SU-DHL-6 (cell line): ENCODE data around the gene PLLP.

Experiments
- H2AFZ ChIP-seq: fragments of 200-600 bp; sonication (generic); 2 replicates; pipeline ENCODE4 v1.6.1; 2014; ENCODE audit warnings: low read depth, mild to moderate bottlenecking, moderate library complexity, mixed read lengths, antibody characterized with exemption, low read length; ENCODE audit not compliant: severe bottlenecking
- H3F3A ChIP-seq: fragments of 200-600 bp; shearing (Covaris generic); 2 replicates; pipeline ENCODE4 v1.6.0; 2016; ENCODE audit warnings: antibody characterized with exemption, mild to moderate bottlenecking; ENCODE audit not compliant: insufficient read depth
- H3K27ac ChIP-seq: fragments of 200-600 bp; sonication (generic); 2 replicates; pipeline ENCODE4 v1.5.1; 2016; ENCODE audit warnings: low read depth, mild to moderate bottlenecking, low read length, moderate library complexity, mixed read lengths
- H3K27me3 ChIP-seq: fragments of 200-600 bp; sonication (generic), shearing (Covaris generic); 2 replicates; pipeline ENCODE4 v1.6.0; 2014; ENCODE audit warnings: mild to moderate bottlenecking, low read length
- H3K36me3 ChIP-seq: fragments of 200-600 bp; sonication (generic); 2 replicates; pipeline ENCODE4 v1.6.1; 2014; ENCODE audit warnings: mild to moderate bottlenecking, low read length, mixed read lengths
- H3K4me2 ChIP-seq: fragments of 300-600, 200-600 bp; shearing (Covaris generic), sonication (generic); 2 replicates; pipeline ENCODE4 v1.6.0; 2014; ENCODE audit warnings: low read length, low read depth, mild to moderate bottlenecking; ENCODE audit not compliant: poor library complexity, severe bottlenecking
- H3K4me3 ChIP-seq: fragments of 200-600 bp; sonication (generic); 2 replicates; pipeline ENCODE4 v1.5.1; 2014; ENCODE audit warnings: antibody characterized with exemption, low read length, mild to moderate bottlenecking, mixed read lengths; ENCODE audit not compliant: insufficient read depth, poor library complexity, severe bottlenecking
- H3K79me2 ChIP-seq: fragments of 200-600 bp; sonication (generic); 2 replicates; pipeline ENCODE4 v1.6.1; 2014; ENCODE audit warnings: mild to moderate bottlenecking, low read length, moderate library complexity; ENCODE audit not compliant: insufficient read depth
- H3K9ac ChIP-seq: fragments of 200-600 bp; sonication (generic); 2 replicates; pipeline ENCODE4 v1.7.0; 2014; ENCODE audit warnings: mild to moderate bottlenecking, low read length
- H3K9me2 ChIP-seq: fragments of 200-600 bp; sonication (generic); replicated peaks from 2 replicates; pipeline ENCODE4 v1.6.1; 2014; ENCODE audit warnings: low read length; ENCODE audit not compliant: insufficient read depth
- H3K9me3 ChIP-seq: fragments of 200-600 bp; sonication (generic); 2 replicates; pipeline ENCODE4 v1.6.1; 2014; ENCODE audit warnings: low read length, mixed read lengths; ENCODE audit not compliant: insufficient read depth
- H4K20me1 ChIP-seq: fragments of 200-600 bp; sonication (generic); 2 replicates; pipeline ENCODE4 v1.6.1; 2014; ENCODE audit warnings: low read depth, mild to moderate bottlenecking, antibody characterized with exemption, low read length, moderate library complexity, mixed read lengths
- EZH2phosphoT487 ChIP-seq: fragments of 200-600 bp; sonication (generic), shearing (Covaris generic); conservative IDR thresholded peaks from 2 replicates; pipeline ENCODE4 v1.6.1; 2018; ENCODE audit warnings: mild to moderate bottlenecking, antibody characterized with exemption, low read length, moderate library complexity, mixed read lengths
- TF ChIP-seq, protein P1 (sequence below): fragments of 200-600 bp; sonication (generic); IDR thresholded peaks from one replicate; pipeline ENCODE4 v1.5.1; 2017; ENCODE audit warnings: antibody characterized with exemption, mild to moderate bottlenecking, low read length, moderate library complexity; ENCODE audit not compliant: insufficient read depth, poor library complexity, severe bottlenecking

PLLP gene

DNA sequence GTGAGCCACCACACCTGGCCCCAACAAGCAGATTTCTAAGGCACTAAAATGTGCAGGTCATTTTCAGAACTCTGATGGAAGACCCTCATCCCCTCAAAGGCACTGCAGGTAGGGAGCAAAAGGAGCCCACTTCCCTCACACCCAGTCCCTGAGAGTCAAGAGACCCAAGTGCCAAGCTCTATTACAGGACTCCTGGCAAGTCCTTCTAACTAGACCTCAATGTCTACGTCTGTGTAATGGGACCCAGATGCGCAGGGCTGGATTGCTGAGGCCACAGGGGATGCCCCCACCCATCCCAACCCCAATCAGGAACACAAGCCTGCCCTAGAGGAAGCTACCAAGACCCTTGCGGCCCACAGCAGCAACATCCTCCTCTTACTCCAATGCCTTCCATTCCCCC, 2.7 kb downstream of the PLLP start:
- H3K4me3 ChIP-seq = no peak overlapping the region
- no peaks in the 10 kb centered on the region for H3K27me3 ChIP-seq
- H4K20me1 ChIP-seq = no peaks in the 10 kb centered on the region
- no peaks in the 10 kb centered on the region for H3K9me3 ChIP-seq
- no peak overlapping the region for H3K9ac ChIP-seq
- no peak overlapping the region for H2AFZ ChIP-seq
- H3F3A ChIP-seq = no peaks in the 10 kb centered on the region
- no peaks in the 10 kb centered on the region for H3K79me2 ChIP-seq
- TF ChIP-seq EZH2phosphoT487 = no peak
- TF ChIP-seq, protein P1, sequence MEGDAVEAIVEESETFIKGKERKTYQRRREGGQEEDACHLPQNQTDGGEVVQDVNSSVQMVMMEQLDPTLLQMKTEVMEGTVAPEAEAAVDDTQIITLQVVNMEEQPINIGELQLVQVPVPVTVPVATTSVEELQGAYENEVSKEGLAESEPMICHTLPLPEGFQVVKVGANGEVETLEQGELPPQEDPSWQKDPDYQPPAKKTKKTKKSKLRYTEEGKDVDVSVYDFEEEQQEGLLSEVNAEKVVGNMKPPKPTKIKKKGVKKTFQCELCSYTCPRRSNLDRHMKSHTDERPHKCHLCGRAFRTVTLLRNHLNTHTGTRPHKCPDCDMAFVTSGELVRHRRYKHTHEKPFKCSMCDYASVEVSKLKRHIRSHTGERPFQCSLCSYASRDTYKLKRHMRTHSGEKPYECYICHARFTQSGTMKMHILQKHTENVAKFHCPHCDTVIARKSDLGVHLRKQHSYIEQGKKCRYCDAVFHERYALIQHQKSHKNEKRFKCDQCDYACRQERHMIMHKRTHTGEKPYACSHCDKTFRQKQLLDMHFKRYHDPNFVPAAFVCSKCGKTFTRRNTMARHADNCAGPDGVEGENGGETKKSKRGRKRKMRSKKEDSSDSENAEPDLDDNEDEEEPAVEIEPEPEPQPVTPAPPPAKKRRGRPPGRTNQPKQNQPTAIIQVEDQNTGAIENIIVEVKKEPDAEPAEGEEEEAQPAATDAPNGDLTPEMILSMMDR = no peak
- no peak overlapping the region for H3K27ac ChIP-seq
- H3K4me2 ChIP-seq = no peak overlapping the region
- no peaks in the 10 kb centered on the region for H3K36me3 ChIP-seq
- H3K9me2 ChIP-seq = no peaks in the 10 kb centered on the region

DNA sequence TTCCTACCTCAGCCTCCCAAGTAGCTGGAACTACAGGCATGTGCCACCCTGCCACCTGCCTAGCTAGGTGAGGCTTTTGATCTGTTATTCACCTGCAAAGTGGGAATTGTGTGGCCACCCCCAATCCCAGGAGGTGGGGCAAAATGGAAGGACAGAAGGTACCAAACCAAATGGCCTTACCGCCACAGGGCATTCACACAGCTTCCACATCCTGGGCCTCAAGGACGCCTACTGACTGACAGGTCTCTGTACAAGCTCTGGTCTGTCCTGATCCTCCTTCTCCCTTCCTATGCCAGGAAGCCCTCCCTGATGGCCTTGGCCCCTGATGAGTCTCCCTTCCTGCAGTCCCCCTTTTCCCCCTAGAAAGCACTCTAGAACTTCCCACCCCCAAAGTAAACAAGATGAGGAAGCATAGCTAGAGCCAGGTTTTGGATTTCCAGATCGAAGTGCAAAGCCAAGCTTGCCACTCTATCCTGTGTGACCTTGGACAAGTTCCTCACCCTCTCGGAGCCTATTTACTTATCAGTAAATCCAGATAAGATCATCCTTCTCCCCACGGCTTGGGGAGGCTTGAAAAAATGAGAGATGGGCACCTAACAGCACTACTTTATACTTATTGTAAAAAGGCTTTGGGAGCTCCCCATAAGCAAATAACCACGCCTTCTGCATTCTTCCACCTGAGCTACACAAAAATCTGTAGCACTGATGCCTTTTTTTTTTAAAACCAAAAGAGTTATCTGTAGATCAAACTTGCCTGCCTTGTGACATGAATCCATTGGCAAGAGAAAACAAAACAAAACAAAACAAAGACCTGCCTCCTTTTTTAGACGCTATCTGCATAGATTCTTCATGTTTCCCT, 4.5 kb downstream of the PLLP start:
- Histone ChIP-seq H4K20me1 (no peaks in the 10 kb centered on the region), H3F3A (no peaks in the 10 kb centered on the region), H2AFZ (no peak overlapping the region), H3K9me2 (no peaks in the 10 kb centered on the region), H3K9me3 (no peaks in the 10 kb centered on the region), H3K4me3 (no peak overlapping the region), H3K27me3 (no peaks in the 10 kb centered on the region), H3K27ac (no peak overlapping the region), H3K79me2 (no peaks in the 10 kb centered on the region), H3K36me3 (no peaks in the 10 kb centered on the region), H3K9ac (no peak overlapping the region), H3K4me2 (no peak overlapping the region)
- TF ChIP-seq, protein P1 = no peak
- no peak for TF ChIP-seq EZH2phosphoT487

DNA sequence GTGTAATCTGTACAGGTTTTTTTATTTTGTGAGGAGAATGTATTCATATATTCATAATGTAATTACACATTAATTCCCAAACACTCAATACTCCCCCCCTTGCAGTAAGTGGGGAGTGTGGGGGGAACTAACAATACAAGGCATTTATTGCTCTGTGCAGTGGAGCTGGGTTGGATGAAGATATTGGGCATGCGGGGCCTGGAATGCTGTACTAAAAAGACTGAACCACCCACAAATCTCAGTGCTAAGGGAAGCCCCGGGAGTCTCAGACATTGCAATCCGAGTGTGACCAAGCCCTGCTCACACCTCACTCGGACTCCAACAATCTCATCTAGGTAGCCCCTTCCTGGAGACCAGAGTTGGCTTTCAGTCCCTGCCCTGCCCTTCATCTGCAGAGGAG, 6.0 kb downstream of the PLLP start:
- Histone ChIP-seq H3F3A (no peaks in the 10 kb centered on the region), H3K9ac (no peak overlapping the region), H3K9me2 (no peaks in the 10 kb centered on the region), H3K9me3 (no peaks in the 10 kb centered on the region), H3K79me2 (no peaks in the 10 kb centered on the region), H3K36me3 (no peaks in the 10 kb centered on the region), H3K27ac (no peak overlapping the region), H4K20me1 (no peaks in the 10 kb centered on the region), H3K4me2 (no peak overlapping the region), H3K4me3 (no peak overlapping the region), H2AFZ (no peak overlapping the region), H3K27me3 (no peaks in the 10 kb centered on the region)
- TF ChIP-seq EZH2phosphoT487 = no peak
- TF ChIP-seq, protein P1 = no peak
